WI38 (cell line): ENCODE measurements around the gene CARD19.
"Not testable (repeated sequence)": the region's sequence is repeated elsewhere in the genome, so short reads cannot be mapped to it uniquely, and the experiment has no call there.

Experiments used
- H3K4me3 ChIP-seq: 2 replicates; pipeline ENCODE4 v1.5.1; 2011; ENCODE audit warnings: low read depth, mild to moderate bottlenecking, control low read depth, low read length
- CTCF ChIP-seq: IDR thresholded peaks from 2 replicates; pipeline ENCODE4 v1.5.1; 2012; ENCODE audit warnings: low read depth, mild to moderate bottlenecking, control low read depth, low read length

Gene CARD19

GRCh38 chr9:93114984-93115335 is 18.9 kb downstream of the CARD19 start:
- TF ChIP-seq CTCF = no peak
- H3K4me3 ChIP-seq = no peak overlapping the region

- H3K4me3 ChIP-seq = no peak overlapping the region
- no peak for TF ChIP-seq CTCF
These were observed 19.6 kb downstream of the CARD19 start for GRCh38 chr9:93115486-93116071.

GRCh38 chr9:93116072-93116961 is 20.3 kb downstream of the CARD19 start:
- no peak for TF ChIP-seq CTCF
- no peak overlapping the region for H3K4me3 ChIP-seq

GRCh38 chr9:93117521-93117920 is 21.5 kb downstream of the CARD19 start:
- not testable (repeated sequence) for H3K4me3 ChIP-seq

- H3K4me3 ChIP-seq = no peak overlapping the region
- no peak for TF ChIP-seq CTCF
These were observed 22.2 kb downstream of the CARD19 start for GRCh38 chr9:93117924-93118862.

GRCh38 chr9:93118863-93119702 is 23.1 kb downstream of the CARD19 start:
- no peak for TF ChIP-seq CTCF
- no peak overlapping the region for H3K4me3 ChIP-seq

GRCh38 chr9:93119703-93119952 is 23.6 kb downstream of the CARD19 start:
- H3K4me3 ChIP-seq = no peak overlapping the region
- TF ChIP-seq CTCF = no peak
